SH-SY5Y (cell line): ENCODE results near the gene TARP.

Experiments used
- GATA2 ChIP-seq: IDR thresholded peaks from 2 replicates; pipeline ENCODE4 v1.6.1; 2011; ENCODE audit warnings: mild to moderate bottlenecking, low read depth, low read length
- GATA3 ChIP-seq: IDR thresholded peaks from 2 replicates; pipeline ENCODE4 v1.6.1; 2011; ENCODE audit warnings: low read depth, mild to moderate bottlenecking, low read length, moderate library complexity

- TF ChIP-seq GATA2 = no peak
- no peak for TF ChIP-seq GATA3
Observed at GRCh38 chr7:38244516-38244915, 28.9 kb downstream of the TARP start.
